Femur (tissue), 1 donor: ENCODE results near the gene EPC2.
"Not testable (repeated sequence)": the region's sequence is repeated elsewhere in the genome, so short reads cannot be mapped to it uniquely, and the experiment has no call there.

Experiments used
- DNase-seq: peaks from one replicate; pipeline ENCODE4 v3.0.0-alpha.2; 2017

The EPC2 gene

DNA sequence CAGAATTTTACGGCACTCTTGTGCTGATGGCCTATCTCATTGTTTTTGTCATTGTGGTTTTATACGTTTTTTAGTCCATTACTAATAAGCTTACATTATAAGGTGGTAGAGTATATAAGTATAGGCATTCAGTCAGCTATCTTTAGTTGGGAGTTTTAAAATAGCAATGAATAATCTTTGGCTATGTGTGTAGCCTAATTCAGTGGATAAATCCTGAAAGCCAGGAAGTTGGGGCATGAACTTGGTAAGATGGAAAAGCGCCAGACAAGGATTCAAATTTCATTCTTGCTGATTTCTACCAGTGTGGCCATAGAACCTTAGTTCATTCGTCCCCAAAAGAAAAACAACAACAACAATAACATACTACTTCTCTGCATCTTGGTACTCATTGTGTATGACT lies 31.2 kb downstream of the EPC2 start:
- no peak for DNase-seq

DNA sequence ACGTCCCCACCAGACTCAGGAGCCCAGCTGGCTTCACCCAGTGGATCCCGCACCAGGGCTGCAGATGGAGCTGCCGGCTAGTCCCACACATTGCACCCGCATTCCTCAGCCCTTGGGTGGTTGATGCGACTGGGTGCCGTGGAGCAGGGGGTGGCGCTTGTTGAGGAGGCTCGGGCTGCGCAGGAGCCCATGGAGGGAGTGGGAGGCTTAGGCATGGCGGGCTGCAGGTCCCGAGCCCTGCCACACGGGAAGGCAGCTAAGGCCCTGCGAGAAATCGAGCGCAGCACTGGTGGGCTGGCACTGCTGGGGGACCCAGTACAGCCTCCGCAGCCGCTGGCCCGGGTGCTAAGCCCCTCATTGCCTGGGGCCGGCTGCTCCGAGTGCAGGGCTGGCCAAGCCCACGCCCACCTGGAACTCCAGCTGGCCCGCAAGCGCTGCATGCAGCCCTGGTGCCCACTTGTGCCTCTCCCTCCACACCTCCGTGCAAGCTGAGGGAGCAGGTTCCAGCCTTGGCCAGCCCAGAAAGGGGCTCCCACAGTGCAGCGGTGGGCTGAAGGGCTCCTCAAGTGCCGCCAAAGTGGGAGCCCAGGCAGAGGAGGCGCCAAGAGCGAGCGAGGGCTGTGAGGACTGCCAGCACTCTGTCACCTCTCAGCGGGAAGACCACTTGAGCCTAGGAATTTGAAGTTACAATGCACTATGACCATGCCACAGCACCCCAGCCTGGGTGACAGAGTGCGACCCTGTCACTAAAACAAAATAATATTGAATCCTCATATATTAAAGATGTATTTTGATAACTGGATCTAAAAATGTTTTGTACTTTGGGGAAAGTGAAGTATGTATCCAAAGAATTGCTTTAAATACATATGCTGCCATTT lies 34.0 kb downstream of the EPC2 start:
- DNase-seq, result not testable (repeated sequence)

DNA sequence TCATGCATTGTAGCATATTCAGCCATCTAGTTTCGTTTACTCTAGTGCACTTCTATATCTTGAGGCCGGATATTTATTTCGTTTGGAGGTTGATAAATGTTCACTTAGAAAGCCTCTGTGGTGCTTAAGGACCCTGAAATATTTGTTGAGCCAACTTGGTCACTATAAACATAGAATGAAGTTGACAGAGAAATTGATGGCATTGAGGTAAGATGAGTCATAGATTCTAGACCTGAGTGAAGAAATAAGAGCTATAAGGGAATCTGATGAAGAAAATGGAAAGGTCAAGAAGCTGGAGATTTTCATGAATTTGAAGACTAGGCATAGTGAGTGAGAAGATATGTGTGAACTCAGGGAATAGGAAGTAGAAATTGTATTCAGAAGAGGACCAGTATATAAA lies 35.9 kb downstream of the EPC2 start:
- DNase-seq, result no peak

GRCh38 chr2:148681443-148681842 lies 36.9 kb downstream of the EPC2 start:
- DNase-seq, result no peak

- not testable (repeated sequence) for DNase-seq
These were observed 37.3 kb downstream of the EPC2 start for GRCh38 chr2:148681862-148682261.

- DNase-seq, result no peak
These were observed 40.0 kb downstream of the EPC2 start for GRCh38 chr2:148684507-148684906.

DNA sequence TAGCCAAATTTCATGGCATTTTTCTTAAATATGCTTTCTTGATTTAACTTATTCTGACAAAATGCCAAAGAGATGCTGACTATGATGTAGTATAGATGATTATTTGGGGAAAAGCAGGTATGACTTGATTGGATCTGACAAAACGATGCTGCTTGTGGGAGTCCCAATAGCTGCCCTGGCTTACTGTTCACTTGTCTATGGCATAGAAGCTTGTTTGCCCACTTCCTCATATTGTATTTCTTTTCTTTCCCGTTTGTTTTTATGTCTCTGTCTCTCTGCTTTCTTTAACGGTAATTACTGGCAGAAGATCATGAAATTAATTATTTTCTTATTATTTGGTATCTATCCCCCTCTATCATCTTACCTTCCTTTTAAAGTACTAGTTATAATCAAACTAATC lies 43.0 kb downstream of the EPC2 start:
- no peak for DNase-seq

GRCh38 chr2:148688011-148688410 lies 43.5 kb downstream of the EPC2 start:
- DNase-seq, result not testable (repeated sequence)

DNA sequence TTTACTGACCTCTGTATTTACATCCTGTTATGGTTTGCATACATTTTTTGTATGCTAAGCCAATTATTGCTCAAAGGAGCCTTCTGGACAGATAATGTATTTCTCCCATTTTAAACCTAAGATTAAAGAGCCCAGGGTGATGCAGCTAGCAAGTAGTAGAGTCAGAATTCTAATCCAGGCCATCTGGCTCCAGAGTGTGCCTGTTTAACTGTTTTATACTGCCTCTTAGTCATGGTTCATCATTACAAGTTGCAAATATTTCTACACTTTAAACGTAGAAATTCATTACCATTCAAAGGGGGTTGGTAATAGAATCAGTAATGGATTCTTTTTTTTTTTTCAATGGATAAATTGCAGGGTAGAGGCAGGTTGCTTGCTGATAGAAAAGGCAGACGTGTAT lies 52.4 kb downstream of the EPC2 start:
- no peak for DNase-seq

GRCh38 chr2:148699830-148700229 lies 55.3 kb downstream of the EPC2 start:
- DNase-seq, result no peak

DNA sequence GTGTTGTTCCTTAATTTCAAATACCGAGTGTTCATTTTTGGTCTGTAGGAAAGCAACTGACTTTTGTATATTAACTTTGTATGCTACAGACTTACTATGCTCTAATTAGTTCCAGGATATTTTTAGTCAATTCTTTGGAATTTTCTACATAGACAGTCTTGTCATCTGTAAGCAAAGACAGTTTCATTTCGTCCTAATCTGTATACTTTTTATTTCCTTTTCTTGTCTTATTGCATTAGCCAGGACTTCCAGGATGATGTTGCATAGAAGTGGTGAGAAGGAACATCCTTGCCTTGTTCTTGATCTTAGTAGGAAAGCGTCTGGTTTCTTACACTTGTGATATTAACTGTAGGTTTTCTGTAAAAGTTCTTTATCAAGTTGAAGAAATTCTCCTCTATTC lies 56.5 kb downstream of the EPC2 start:
- no peak for DNase-seq

DNA sequence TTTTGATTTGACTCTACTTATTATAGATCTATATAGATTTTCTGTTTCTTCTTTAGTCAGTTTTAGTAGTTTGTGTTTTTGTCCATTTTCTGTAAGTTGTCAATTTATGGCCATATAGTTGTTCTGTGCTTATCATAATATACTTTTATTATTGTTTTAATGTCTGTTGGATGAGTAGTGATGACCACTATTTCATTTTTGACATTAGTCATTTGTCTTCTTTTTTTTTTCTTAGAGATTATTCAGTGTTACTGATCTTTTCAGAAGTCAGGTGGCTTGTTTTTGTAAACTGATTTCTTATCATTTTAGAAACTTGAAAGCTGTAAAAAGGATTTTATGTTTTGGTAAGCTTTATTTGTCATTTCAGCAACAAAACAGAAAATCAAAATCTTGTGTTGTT lies 57.3 kb downstream of the EPC2 start:
- DNase-seq, result no peak

- no peak for DNase-seq
These were observed 57.9 kb downstream of the EPC2 start for GRCh38 chr2:148702475-148702874.

DNA sequence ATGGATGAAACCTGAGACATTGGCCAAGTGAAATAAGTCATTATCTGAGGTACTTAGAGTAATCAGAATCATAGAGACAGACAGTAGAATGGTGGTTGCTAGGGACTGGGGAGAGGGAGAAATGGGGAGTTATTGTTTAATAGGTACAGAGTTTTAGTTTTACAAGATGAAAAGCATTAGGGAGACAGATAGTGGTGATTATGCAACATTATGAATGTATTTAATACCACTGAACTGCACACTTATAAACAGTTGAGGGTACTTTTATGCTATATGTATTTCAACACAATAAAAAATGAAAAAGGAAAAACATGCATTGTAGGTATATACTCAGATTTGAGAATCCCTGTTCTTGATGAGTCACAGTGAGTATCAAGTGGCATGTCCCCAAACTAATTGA lies 59.7 kb downstream of the EPC2 start:
- DNase-seq, result no peak

DNA sequence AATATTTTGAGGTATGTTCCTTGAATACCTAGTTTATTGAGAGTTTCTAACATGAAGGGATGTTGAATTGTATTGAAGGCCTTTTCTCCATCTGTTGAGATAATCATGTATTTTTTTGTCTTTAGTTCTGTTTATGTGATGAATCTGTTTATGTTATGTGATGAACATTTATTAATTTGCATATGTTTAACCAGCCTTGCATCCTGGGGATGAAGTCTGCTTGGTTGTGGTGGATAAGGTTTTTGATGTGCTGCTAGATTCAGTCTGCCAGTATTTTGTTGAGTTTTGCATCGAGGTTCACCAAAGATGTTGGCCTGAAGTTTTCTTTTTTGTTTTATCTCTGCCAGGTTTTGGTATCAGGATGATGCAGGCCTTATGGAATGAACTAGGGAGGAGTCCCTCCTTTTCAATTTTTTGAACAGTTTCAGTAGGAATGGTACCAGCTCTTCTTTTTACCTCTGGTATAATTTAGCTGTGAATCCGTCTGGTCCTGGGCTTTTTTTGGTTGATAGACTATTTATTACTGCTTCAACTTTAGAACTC lies 71.9 kb downstream of the EPC2 start:
- no peak for DNase-seq

- no peak for DNase-seq
These were observed 73.5 kb downstream of the EPC2 start for GRCh38 chr2:148718039-148718438.

- no peak for DNase-seq
These were observed 74.7 kb downstream of the EPC2 start for GRCh38 chr2:148719195-148719749.

GRCh38 chr2:148719941-148720436 lies 75.4 kb downstream of the EPC2 start:
- no peak for DNase-seq

DNA sequence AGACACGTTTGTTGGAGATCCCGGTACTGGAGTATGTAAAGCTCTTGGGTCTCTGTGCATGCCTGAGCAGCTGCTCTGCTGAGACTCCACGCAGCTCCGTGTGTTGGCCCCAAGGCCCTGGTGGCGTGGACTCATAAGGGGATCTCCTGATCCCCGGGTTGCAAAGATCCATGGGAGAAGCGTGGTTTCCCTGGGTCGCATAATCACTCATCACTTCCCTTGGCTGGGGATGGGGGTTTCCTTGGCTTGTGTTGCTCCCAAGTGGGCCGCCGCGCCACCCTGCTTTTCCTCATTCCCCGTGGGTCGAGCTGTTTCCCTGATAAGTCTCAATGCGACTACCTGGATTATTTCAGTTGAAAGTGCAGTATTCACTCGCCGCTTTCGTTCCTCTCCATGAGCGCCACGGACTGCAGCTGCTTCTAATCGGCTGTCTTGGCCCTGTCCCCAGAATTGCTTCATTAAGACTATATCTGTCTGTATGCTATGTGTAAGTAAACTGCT lies 76.0 kb downstream of the EPC2 start:
- DNase-seq, result peak; percentile 69

- DNase-seq, result no peak
These were observed 77.0 kb downstream of the EPC2 start for GRCh38 chr2:148721520-148721931.

DNA sequence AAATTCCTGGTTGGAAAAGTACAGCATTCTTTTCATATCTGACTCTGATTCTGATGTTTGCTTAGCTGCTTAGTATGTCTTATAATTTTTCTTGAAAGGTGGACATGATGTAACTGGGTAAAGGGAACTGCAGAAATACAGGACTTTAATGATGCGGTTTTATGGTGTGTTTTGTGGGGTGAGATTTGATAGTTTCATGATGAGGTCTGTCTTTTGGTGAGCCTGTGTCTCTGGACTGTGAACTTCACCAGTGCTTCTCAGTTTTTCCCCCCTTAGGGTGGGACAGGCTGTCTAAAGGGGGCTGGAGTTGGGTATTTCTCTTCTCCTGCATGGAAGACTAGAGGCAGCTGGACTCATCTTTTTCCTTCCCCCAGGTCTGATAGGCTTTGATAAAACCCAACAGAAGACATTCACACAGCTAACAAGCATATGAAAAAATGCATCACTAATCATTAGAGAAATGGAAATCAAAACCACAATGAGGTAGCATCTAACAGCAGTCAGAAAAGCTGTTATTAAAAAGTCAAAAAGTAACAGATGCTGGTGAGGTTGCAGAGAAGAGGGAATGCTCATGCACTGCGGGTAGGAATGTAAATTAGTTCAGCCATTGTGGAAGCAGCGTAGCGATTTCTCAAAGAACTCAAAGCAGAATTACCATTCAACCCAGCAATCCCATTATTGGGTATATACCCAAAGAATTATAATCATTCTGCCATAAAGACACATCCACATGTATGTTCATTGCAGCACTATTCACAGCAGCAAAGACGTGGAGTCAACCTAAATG lies 77.6 kb downstream of the EPC2 start:
- no peak for DNase-seq

- DNase-seq, result no peak
These were observed 81.0 kb downstream of the EPC2 start for GRCh38 chr2:148725564-148725963.

GRCh38 chr2:148726228-148726627 lies 81.7 kb downstream of the EPC2 start:
- no peak for DNase-seq
